ENCODE measurements around the gene C2orf72.
A peak's percentile ranks its signal among the peaks of the same experiment; 100 is the strongest.
"Not testable (repeated sequence)": the region's sequence is repeated elsewhere in the genome, so short reads cannot be mapped to it uniquely, and the experiment has no call there.

Gene C2orf72

DNA sequence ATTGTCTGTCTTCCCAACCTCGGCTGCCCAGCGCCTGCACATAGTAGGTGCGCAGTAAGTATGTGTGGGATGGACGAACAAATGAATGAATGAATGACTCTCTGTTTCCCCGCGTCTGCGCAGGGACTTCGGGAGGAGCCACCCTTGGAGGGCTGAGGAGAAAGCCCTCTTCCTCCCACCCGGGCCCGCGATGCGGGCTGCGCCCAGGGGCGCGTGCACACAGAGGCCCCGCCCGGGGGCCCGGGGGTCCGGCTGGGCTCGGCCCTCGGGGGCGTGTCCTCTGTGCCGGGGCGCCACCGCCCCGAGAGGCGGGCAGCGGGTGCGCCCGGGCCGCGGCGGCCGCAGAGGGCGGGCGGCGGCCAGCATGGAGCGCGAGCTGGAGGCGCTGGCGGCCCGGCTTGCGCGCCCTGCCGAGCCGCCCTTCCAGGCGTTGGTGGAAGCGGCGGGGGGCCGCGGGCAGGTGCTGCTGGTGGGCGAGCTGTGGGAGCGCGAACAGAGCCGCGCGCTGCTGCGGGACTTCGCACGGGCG, at the start of gene C2orf72:
Gene C2orf72, plus strand, starts transcription at position 322 of the 529 bp plus-strand sequence. Its CDS starts 43 bp downstream, at position 365.
- DNase-seq (ENCODE audit: low spot score): no peak

DNA sequence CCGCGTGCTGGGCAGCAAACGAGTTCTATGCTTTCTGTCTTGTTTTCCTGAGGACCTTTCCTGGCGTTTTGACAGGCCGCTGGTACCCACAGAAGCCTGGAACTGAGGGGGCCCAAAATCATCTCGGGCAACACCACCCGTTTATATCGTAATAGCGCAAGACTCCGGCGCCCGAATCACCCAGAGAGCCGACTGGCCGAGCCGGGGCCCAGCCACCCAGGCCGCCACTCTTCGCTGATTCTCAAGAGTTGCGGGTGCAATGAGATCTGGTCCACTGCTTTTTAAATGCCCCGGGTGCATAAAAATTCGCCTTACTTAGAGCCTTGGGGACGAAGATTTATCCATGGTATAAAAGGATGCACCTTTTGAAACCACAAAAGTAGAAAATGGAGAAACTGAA, 47.6 kb upstream of the C2orf72 start:
- no peak for DNase-seq (ENCODE audit: low spot score)

DNA sequence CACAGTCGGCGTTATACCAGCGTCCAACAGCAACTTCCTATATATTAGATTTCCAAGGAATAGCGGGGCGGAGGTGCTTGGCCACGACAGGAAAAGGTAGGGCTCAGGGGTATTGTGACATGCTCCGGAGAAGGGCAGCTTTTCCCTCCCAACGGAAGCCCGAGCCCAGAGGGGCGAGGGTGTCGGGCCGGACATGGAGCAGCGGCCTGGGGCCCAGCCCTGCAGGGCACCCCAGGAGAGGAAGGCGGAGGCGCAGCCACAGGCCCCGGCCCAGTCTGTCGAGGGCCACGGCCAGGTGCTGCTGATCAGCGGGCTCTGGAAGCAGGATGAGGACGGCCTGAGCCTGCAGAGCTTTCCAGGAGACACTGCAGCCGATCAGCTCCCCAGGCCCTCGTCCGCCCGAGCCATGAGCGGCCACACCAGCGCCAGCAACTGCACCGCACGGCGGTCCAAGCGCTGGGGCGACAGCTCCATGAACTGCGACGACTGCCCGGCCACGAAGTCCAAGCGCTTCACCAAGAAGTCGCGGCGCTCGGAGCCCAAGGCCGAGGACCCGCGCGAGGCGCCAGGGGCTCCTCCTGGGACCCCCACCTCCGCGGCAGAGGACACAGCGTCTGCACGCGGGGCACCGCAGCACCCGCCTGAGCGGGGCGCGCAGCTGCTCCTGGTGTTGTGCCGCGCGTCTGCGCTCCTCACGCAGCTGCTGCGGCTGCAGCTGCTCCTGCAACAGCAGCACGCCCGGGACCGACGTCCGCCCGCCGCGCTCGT, 47.0 kb upstream of the C2orf72 start:
- DNase-seq (ENCODE audit: low spot score): no peak

DNA sequence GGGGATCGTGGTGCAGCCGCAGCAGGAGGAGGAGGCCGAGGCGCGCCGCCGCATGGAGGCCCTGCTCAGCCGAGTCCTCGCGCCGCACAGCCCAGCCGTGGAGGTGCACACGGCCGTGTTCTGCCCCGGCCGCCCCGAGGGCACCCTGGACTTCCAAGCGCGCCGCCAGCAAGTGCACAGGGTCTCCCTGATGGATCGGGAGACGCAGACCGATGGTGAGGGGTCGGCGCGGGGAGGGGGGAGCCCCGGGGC, 46.5 kb upstream of the C2orf72 start:
- no peak for DNase-seq (ENCODE audit: low spot score)

DNA sequence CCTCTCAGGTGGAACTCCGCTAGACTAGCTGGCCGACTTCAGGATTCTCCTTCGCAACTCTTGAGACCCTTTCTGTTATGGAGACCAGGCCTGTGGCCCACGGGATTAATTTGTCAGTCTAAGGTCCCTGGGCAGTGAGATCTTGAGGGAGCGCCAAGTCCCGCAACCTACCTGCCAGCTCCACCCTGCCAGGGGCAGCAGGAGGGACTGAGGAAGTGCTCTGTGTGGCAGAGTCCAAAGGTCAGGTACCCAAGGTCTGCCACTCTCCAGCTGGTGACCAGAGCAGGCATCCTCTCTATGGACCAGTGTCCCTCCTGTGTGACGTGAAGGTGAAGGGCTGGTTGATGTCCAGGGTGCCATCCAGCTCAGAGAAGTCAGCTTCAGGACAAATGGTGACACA, 45.7 kb upstream of the C2orf72 start:
- DNase-seq (ENCODE audit: low spot score): no peak

DNA sequence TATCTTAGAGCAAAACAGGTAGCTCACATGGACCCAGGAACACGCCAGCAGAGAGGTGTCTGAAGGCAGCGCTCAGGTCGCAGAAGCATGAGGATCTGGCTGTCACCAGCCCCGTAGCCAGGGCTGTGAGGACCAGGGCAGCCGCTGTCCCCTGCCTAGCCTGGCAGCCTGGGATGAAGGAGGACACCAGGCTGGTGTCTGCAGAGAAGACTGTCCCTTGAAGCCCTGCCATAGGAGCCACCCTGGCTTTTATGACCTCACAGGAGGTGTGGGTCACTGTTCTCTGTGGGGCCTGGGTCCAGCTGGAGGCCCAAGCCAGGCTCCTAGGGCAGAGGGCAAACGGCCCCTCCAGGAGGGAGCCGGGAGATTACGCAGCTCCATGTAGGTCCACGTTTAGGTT, 41.5 kb upstream of the C2orf72 start, which contains the start of gene SPATA3:
Gene SPATA3, plus strand, starts transcription at position 301 of the 400 bp plus-strand sequence. CDS start 113 bp downstream, outside the sequence.
- DNase-seq (ENCODE audit: low spot score): no peak

DNA sequence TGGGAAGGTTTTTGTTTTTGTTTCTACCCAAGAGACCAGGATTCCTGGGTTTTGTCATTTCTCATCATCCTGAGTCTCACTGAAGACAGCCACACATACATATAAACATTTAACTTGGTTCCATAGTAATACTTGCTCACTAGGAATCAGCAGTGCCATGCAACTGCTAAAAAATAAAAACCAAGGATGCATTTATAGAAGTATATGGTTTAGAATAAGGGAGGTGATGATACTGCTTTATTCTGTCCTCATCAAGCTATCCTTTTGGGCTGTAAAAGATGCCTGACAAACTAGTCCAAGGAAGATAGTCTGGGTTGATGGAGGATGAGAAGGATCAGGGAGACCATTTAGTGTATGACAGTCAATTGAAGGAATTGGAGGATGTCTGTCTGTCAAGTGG, 40.7 kb upstream of the C2orf72 start:
- DNase-seq (ENCODE audit: low spot score): no peak

DNA sequence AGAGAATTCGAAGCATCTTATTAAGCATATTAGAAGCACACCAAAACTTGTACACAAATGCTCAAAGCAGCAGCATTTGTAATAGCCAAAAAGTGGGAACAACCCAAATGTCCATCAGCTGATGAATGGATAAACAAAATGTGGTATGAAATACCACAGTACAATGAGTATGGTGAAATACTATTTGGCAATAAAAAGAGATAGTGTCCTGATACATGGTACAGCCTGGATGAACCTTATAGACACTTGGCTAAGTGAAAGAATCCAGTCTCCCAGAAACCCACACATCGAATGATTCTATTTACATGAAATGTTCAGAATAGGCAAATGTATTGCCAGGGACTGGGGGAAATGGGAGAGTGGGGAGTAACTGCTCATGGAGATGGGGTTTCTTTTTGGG, 38.4 kb upstream of the C2orf72 start:
- DNase-seq (ENCODE audit: low spot score): no peak

DNA sequence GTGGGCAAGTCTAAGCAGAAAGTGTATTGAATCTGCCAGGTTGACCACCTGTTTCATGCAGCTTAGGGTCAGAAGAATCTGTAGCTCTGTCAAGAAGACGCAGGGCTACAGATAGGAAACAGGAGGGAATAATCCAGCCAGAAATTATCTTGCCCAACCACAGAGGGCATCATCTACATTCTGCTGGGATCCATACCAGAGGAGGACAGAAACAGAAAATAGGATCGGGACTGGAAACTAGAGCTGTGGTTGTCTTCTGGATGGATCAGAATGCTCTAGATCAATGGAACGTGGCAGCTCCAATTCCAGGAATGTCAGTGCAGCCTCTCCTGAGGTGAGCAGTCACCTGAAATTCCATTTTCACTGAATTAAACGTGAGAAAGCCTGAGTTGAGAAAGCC, 37.8 kb upstream of the C2orf72 start:
- DNase-seq (ENCODE audit: low spot score): no peak

DNA sequence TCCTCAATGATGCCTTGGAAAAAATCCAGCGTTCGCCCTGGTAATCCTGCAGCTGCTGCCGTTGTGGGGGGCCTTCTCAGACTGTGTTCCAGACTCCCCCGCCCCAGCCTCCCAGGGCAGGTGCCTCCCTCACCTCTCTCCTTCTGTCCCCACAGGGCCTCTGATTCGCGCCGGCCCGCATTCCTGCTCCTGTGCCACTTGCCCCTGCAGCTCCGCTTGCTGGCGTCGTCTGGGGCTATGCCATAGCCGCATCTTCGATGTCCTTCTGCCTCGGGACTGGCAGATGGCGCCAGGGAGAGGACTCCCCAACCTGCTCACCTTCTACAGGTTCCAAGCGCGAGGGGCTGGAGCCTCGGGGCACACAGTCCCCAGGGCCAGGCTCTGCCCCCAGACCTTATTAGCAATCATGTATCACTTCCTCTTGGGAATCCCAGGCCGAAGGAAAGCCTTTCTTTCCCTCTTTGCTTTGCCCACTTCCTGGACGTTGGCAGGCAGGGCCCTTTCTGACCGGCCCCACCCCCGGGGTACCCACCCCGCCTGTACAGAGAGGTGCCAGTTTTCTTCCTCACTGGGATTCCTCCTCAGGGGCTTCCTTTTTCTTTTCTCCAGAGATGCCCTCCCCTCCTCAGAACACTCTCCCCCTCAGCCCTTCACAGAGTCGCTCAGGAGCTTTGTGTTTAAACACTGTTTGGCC, 37.0 kb upstream of the C2orf72 start:
- DNase-seq (ENCODE audit: low spot score): peak; percentile 49

DNA sequence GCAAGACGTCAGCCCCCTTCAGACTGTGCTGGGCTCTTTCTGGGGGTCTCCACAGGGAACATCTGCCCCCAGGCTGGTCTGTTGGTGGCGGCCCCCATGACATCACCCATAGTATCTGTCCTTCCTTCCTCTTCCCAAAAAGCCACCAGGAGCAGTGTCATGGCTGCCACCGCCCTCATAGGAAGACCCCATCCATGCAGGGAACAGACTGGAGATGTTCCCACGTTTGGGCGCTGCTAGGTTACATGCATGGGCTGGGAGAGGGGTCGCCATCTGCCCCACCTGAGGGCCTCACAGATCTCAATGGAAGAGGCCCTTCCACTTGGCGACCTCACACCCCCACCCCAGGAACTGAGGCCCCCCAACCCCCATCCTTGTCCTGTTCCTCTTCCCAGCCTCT, 36.3 kb upstream of the C2orf72 start:
- no peak for DNase-seq (ENCODE audit: low spot score)

DNA sequence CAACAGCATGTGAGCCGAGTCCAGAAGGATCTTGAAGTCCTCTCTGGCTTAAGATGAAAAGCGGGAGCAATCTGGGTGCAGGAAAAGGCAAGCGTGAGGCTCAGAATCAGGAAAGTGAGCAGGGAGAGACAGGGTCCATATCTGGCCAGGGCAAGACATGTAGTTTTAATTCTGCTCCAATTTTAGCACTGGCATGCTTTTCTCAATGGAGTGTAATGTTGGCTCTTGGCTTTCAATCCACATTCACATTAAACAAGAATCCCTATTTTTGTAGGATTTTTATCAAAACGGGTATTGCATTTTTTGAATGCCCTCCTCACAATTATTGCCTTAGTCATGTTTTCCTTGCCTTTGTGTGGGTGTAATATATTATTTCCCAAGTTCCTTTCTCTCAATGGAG, 35.4 kb upstream of the C2orf72 start:
- DNase-seq (ENCODE audit: low spot score): no peak

DNA sequence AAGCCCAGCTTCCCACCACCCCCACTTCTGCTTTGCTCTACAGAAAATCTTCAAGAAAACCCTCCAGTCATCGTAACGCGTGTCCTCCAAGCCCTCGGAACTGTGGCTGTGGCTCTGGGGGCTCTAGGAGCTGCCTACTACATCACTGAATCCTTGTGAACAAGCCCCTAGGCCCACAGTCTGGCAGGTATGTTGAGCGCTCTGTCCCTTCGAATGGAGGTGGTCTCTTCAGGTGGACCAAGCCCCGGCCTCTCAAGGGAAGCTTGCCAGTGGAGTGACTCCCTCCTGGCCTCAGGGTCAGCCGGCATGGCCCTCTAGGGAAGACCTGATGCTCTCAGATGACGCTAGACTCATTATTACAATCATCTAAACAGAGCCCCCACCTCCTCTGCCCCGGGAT, 34.7 kb upstream of the C2orf72 start:
- no peak for DNase-seq (ENCODE audit: low spot score)

DNA sequence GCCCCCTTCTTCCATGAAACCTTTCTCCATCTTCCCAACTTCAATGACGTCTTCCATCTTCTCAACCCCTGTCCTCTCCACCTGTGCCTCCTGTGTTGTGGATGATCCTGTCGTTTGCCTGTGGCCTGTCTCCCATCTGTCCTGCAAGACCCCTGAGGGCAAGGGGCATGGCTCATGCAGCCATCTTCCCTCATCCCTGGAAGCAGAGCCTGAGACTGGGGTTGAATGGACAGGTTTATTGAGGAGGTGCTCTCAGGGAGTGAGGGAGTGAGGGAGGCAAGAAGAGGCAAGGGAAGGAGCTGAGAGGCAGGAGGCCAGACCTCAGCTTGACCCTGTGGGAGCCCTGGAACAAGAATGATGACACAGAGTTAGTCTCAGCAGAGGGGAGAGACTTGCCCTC, 34.1 kb upstream of the C2orf72 start:
- DNase-seq (ENCODE audit: low spot score): no peak

DNA sequence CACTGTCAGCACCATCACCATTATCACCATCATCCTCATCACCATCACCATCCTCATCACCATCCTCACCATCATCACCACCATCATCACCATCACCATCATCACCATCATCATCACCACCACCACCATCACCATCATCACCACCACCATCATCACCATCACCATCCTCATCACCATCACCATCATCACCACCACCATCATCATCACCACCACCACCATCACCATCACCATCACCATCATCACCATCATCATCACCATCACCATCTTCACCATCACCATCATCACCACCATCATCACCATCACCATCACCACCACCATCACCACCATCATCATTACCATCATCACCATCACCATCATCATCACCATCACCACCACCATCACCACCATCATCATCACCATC, 32.4 kb upstream of the C2orf72 start:
- not testable (repeated sequence) for DNase-seq (ENCODE audit: low spot score)

DNA sequence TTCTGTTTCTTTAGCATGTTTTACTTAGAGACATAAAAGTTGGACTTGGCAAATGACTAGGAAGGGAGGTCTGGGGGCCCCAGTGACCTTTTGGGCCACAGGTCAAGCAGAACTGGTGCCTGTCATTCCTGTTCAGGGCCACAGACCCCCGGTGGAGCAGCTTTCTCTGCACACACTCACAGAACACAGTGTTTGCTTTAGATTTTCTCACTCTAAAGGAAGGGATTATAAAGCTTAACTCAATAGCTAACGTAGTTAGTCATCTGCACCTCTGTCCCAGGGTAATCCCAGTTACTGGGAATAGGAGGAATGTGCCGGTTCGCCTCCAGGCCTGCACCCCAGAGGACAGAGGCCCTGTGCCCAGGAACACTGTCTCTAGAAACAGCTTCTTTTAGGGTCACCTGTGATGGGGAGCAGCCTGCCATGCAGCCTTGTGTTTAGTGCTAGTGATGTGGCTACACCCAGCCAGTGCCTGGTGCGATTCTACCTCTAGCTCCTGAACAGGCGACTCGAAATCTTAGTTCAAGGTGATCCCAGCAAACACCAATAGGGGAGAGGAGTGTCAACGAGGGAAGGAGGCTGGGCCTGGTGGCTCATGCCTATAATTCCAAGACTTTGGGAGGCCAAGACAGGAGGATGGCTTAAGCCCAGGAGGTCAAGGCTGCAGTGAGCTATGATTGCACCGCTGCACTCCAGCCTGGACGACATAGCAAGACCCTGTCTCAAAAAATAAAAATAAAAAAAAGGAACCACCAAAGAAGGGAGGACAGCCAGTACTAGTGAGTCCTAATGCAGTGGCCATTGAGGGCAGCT, 29.8 kb upstream of the C2orf72 start:
- DNase-seq (ENCODE audit: low spot score): no peak

DNA sequence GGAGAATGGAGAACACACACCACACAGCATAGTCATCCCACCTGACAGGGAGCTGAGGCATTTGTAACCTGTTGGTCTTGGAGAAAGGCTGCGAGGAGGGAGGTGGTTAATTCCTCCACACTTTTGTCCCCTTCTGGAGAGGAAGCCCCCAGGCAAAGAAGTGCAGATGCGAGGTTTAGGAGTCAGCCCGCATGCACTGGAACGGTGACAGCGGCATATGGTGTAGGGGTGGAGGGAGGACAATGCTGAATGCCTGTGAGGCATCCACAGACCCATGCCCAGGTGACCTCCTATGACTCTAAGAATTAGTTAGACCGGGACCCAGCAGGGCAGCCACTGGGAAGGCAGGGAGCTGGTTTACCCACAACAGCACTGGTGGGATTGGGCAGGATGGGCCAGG, 29.2 kb upstream of the C2orf72 start:
- no peak for DNase-seq (ENCODE audit: low spot score)

DNA sequence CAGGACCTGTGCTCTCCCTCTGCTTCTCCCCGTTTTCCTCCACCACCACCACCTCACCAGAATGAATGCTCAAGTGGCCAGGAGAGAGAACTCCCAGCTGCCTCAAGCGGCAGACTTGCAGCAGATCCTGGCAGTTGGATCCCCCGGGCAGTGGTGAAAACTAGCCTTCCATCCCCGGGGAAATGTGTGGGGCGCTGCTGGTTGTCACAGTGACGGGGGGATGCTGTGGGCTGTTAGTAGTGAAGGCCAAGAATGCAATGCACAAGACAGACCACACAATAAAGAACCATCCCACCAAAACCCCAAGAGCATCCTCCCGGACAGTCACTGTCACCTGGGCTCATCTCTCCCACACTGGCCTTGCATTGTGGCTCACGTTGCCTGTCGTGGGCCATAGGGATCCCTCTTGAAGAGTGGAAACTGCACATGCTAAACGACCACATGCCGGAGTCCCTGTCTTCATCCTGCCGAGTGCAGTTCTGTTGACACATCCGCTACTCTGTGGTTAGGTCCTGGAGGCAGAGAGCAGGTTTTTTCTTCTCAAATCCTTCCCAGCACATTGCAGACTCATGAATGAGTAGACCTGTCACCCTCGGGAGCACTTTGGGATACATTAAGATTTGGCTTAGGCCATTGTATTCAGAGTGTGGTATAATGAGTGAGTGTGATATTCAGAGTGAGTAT, 27.9 kb upstream of the C2orf72 start:
- no peak for DNase-seq (ENCODE audit: low spot score)

DNA sequence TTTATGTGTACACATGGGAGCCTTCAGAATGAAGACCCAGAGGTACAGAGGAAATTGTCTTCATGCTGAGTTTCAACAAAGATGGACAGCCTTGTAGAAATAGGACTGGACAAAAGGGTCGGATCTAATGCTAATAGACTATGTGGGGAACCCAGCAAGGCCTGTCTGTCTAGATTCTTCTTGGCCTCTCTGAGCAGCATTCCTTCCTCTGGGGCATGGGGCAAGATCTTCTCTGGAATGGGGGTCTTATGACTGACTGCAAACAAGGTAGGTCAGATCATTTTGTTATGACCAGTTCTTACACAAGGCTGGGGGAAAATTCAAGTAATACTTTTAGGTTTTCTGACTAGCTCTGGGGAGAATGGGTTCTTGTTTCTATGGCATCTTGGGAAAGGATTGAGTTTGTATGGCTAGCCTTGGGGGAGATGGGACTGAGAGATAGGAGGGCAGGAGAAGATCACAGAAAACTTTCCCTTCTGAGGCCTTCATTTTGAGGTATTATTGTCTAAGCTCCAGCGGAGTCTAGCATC, 27.1 kb upstream of the C2orf72 start:
- no peak for DNase-seq (ENCODE audit: low spot score)

DNA sequence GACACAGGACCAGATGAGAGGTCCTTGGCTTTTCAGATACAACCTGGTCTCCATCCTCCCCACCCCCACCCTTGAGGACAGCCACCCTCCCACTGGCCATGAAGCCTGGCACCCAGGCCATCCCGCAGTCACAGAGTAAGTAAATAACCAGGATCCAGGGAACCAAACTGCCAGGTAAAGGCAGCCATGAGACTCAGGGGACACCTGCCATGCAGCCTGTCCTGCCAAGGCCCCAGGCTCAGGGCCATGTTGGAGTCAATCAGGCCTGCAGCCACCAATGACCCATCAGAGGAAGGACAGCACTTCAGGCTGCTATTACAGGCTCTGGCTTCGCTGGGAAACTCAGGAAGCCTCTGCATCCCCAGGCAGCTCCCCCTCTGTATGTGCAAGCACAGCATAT, 25.8 kb upstream of the C2orf72 start:
- no peak for DNase-seq (ENCODE audit: low spot score)

DNA sequence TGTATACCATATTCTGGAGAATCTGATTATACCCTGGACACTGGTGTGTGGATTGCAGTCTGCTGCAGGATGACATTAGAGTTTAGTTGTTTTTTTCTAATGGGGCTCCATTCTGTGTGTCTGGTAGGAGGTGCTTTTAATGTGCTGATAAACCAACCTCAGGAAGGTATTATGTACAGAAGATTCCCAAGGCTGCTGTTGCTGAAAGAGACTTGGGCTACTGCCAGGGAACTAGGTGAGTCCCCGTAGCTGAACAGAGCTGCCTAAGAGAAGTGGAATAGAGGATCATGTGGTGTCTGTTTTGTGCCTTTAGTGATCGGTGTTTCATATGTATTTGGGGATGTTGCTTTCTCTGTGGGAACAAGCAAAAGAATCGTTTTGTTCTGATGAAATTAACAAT, 24.9 kb upstream of the C2orf72 start:
- DNase-seq (ENCODE audit: low spot score): no peak

DNA sequence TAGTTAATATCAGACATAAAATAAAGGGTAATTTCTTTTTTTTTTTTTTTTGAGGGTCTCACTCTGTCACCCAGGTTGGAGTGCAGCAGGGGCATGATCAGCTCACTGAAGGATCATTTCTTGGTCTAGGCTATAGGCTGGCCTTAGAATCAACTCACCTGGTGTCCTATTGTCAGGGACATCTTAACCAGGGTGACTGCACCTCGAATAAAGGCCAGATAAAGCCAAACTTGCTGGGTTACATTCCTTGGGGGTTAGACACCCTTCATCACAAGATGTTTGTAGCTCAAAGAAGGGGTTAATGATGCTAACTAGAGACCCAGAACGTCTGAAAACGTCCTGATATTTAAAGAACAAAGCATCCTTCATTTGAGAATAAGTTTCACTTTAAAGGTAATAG, 23.5 kb upstream of the C2orf72 start:
- DNase-seq (ENCODE audit: low spot score): no peak

Data from D341Med (cell line).